Neural progenitor cell (in vitro differentiated cells): Measurements from ENCODE around the gene GGA3. TPM values are rescaled to one million over a fixed set of nuclear protein-coding genes. Genes with fewer than 3 reads are reported as not detected.

Experiments
- DNase-seq: peaks from one replicate; pipeline ENCODE4 v3.0.0-alpha.2; 2016; ENCODE audit warnings: low spot score
- H2AFZ ChIP-seq: fragments of 200-600 bp; sonication (generic); replicated peaks from 2 replicates; pipeline ENCODE4 v1.6.1; 2016; ENCODE audit warnings: antibody characterized with exemption
- H3F3A ChIP-seq: fragments of 200-600 bp; sonication (generic); 2 replicates; pipeline ENCODE4 v1.6.1; 2016; ENCODE audit warnings: antibody characterized with exemption, low read depth
- H3K27ac ChIP-seq: fragments of 200-600 bp; sonication (generic); 2 replicates; pipeline ENCODE4 v1.5.1; 2016; ENCODE audit warnings: mild to moderate bottlenecking
- H3K27me3 ChIP-seq: fragments of 200-600 bp; sonication (generic); 2 replicates; pipeline ENCODE4 v1.6.1; 2016; ENCODE audit warnings: mild to moderate bottlenecking, moderate library complexity
- H3K36me3 ChIP-seq: fragments of 200-600 bp; sonication (generic); 2 replicates; pipeline ENCODE4 v1.5.1; 2016
- H3K4me1 ChIP-seq: fragments of 200-600 bp; sonication (generic); 2 replicates; pipeline ENCODE4 v1.6.1; 2016; ENCODE audit warnings: mixed run types
- H3K4me2 ChIP-seq: fragments of 200-600 bp; sonication (generic); 2 replicates; pipeline ENCODE4 v1.6.1; 2016
- H3K4me3 ChIP-seq: fragments of 200-600 bp; sonication (generic); 2 replicates; pipeline ENCODE4 v1.5.1; 2016
- H3K79me2 ChIP-seq: fragments of 200-600 bp; sonication (generic); 2 replicates; pipeline ENCODE4 v1.6.1; 2016; ENCODE audit warnings: low read depth
- H3K9ac ChIP-seq: fragments of 200-600 bp; sonication (generic); 2 replicates; pipeline ENCODE4 v1.6.1; 2016
- H3K9me3 ChIP-seq: fragments of 200-600 bp; sonication (generic); 2 replicates; pipeline ENCODE4 v1.5.1; 2016; ENCODE audit warnings: low read depth
- H4K20me1 ChIP-seq: fragments of 200-600 bp; sonication (generic); 2 replicates; pipeline ENCODE4 v1.6.1; 2016; ENCODE audit warnings: low read depth
- H3K27ac Mint-ChIP-seq: 3 replicates; pipeline ENCODE4 v1.8.0; 2021; ENCODE audit warnings: mixed read lengths
- H3K27me3 Mint-ChIP-seq: 2 replicates; pipeline ENCODE4 v1.8.0; 2022; ENCODE audit warnings: low read depth, mild to moderate bottlenecking, inconsistent platforms, moderate library complexity, mixed read lengths; ENCODE audit not compliant: insufficient read depth
- H3K36me3 Mint-ChIP-seq: 3 replicates; pipeline ENCODE4 v1.8.0; 2021; ENCODE audit warnings: mixed read lengths
- H3K4me1 Mint-ChIP-seq: 3 replicates; pipeline ENCODE4 v1.8.0; 2021; ENCODE audit warnings: mixed read lengths
- H3K4me3 Mint-ChIP-seq: 3 replicates; pipeline ENCODE4 v1.8.0; 2021; ENCODE audit warnings: mild to moderate bottlenecking, moderate library complexity, mixed read lengths
- H3K9me3 Mint-ChIP-seq: 3 replicates; pipeline ENCODE4 v1.8.0; 2020; ENCODE audit warnings: mixed read lengths
- EZH2 ChIP-seq: fragments of 200-600 bp; sonication (generic); IDR thresholded peaks from 2 replicates; pipeline ENCODE4 v1.6.1; 2017; ENCODE audit warnings: antibody characterized with exemption, mild to moderate bottlenecking, moderate library complexity
- EZH2phosphoT487 ChIP-seq: fragments of 200-600 bp; sonication (generic); IDR thresholded peaks from 2 replicates; pipeline ENCODE4 v1.6.1; 2017; ENCODE audit warnings: antibody characterized with exemption
- total RNA-seq: library from RNA; depleted of rRNA; stranded (reverse); fragments of >200 nt; gene quantifications from 2 replicates; pipeline ENCODE4 v1.2.3, GENCODE V29; 2015; ENCODE audit warnings: low replicate concordance
- TF ChIP-seq, protein P1 (sequence below): fragments of 200-600 bp; sonication (generic); IDR thresholded peaks from 2 replicates; pipeline ENCODE4 v1.5.1; 2017; ENCODE audit warnings: antibody characterized with exemption, mild to moderate bottlenecking

Gene GGA3
- total RNA-seq, 1 donor from 2014 or later: 28.0 TPM

DNA sequence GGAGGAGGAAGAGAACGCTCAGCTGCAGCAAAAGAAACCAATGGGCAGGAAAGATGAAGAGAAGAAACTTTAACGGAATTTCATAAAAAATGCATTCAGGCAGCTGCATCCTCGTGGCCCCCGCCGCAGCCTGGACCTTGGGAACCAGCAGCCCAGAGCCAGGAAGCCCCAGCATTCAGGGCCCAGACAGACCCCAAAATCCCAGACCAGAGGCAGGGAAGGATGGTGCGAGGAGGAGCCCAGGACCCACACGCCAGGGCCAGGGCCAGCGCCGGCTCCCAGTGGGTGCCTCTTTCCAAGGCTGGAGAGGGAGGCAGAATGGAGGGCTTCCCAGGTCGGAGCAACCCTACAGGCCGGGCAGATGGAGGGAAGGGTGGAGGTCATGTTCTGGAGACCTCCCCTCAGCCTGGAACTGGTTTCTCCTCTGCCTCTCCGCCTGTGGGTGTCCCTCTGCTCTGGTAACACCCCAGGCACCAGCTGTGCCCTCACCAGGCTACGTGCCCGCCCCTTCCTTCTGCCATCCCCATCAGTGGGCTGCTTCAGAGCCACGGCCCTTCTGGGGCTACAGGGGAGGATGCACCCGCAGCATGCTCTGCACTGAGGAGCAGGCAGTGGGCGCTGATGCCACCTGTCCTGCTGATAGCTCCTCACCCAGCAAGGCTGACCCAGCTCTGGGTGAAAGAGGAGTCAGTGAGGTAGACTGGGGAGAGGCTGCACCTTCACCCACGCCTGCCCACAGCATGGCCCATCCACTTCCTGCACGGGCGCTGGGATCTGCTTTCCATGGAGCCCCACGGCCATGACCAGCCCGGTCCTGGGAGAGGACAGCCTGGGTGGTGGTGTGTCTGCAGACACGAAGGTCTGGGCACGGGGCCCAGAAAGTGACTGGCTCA is 10.8 kb upstream of the GGA3 start:
- no peak for DNase-seq
- peak overlapping the region; percentile 98 for H2AFZ ChIP-seq
- no peaks in the 10 kb centered on the region for H3K9me3 Mint-ChIP-seq
- TF ChIP-seq, protein P1, sequence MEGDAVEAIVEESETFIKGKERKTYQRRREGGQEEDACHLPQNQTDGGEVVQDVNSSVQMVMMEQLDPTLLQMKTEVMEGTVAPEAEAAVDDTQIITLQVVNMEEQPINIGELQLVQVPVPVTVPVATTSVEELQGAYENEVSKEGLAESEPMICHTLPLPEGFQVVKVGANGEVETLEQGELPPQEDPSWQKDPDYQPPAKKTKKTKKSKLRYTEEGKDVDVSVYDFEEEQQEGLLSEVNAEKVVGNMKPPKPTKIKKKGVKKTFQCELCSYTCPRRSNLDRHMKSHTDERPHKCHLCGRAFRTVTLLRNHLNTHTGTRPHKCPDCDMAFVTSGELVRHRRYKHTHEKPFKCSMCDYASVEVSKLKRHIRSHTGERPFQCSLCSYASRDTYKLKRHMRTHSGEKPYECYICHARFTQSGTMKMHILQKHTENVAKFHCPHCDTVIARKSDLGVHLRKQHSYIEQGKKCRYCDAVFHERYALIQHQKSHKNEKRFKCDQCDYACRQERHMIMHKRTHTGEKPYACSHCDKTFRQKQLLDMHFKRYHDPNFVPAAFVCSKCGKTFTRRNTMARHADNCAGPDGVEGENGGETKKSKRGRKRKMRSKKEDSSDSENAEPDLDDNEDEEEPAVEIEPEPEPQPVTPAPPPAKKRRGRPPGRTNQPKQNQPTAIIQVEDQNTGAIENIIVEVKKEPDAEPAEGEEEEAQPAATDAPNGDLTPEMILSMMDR: no peak
- TF ChIP-seq EZH2phosphoT487: no peak
- TF ChIP-seq EZH2: no peak
- H3F3A ChIP-seq: peaks cover 24% of the 10 kb centered on the region
- H3K36me3 ChIP-seq: no peaks in the 10 kb centered on the region
- H3K27ac ChIP-seq: no peak overlapping the region
- no peak overlapping the region for H3K27ac Mint-ChIP-seq
- H3K27me3 ChIP-seq: peaks cover 8% of the 10 kb centered on the region
- H3K9ac ChIP-seq: peak overlapping the region; percentile 82
- no peaks in the 10 kb centered on the region for H4K20me1 ChIP-seq
- H3K4me2 ChIP-seq: peak overlapping the region; percentile 99
- peaks cover 12% of the 10 kb centered on the region for H3K4me1 Mint-ChIP-seq
- H3K36me3 Mint-ChIP-seq: peaks cover 8% of the 10 kb centered on the region
- H3K27me3 Mint-ChIP-seq: peaks cover 8% of the 10 kb centered on the region
- no peaks in the 10 kb centered on the region for H3K79me2 ChIP-seq
- H3K4me1 ChIP-seq: peaks cover 4% of the 10 kb centered on the region
- peak overlapping the region; percentile 78 for H3K4me3 Mint-ChIP-seq
- no peaks in the 10 kb centered on the region for H3K9me3 ChIP-seq
- H3K4me3 ChIP-seq: peak overlapping the region; percentile 98

DNA sequence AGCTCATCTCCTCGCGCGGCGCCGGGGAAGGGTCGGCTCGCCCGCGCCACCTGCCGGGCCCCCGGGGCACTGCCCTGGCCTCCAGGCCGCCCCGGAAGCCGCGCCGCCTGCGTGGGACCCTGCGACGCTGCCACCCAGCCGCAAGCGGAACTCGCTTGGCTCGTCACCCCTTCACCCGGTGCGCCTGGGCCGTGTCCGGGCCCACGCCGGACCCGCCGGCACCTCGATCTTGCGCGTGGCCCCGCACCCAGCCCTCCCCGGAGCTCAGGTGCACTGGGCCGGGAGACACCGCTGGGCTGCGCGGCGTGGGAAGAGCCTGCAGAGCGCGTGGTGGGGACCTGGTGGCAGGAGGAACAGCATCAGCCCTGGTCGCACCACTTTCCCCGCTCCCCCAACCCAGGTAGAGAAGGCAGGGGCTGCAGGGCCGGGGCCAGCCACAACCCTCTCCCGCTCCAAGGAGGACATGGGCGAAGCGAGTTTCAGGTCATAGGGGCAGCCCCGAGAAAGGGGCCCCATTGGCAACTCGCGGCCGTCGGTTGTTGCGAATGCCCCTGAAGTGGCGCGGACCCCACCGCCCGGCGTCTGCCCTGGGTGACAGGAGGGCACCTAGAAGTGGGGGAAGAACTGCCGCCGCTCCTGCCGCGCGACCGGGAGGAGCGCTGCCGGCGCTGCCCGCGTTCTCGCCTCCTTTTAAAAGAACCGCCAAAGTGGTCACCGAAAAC is 10.0 kb upstream of the GGA3 start:
- Mint-ChIP-seq H3K9me3 (no peaks in the 10 kb centered on the region), H3K4me3 (peak overlapping the region; percentile 78), H3K27me3 (peaks cover 8% of the 10 kb centered on the region), H3K4me1 (peaks cover 12% of the 10 kb centered on the region), H3K36me3 (peaks cover 10% of the 10 kb centered on the region), H3K27ac (no peak overlapping the region)
- Histone ChIP-seq H4K20me1 (no peaks in the 10 kb centered on the region), H2AFZ (peak overlapping the region; percentile 98), H3K36me3 (no peaks in the 10 kb centered on the region), H3K9ac (peak overlapping the region; percentile 82), H3K4me2 (peak overlapping the region; percentile 99), H3K79me2 (no peaks in the 10 kb centered on the region), H3K4me3 (peak overlapping the region; percentile 98), H3K27me3 (peaks cover 8% of the 10 kb centered on the region), H3K27ac (no peak overlapping the region), H3F3A (peaks cover 31% of the 10 kb centered on the region), H3K4me1 (peaks cover 4% of the 10 kb centered on the region), H3K9me3 (no peaks in the 10 kb centered on the region)
- peak; percentile 93 for DNase-seq
- no peak for TF ChIP-seq EZH2
- TF ChIP-seq, protein P1: peak; percentile 63

DNA sequence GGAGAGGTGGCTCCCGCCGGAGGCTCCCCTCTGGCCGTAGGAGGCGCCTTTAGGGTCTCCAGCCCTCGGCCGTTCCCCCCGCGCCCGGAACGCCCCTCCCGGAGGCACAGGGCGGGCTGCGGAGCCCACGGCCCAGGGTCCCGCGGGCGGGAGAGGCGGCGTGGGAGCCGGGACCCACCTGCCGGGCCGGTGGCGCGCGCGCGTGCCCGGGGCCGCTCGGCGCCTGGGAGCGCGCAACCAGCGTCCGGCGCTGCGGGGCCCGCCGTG is 9.5 kb upstream of the GGA3 start, which contains the start of gene MIF4GD:
Gene MIF4GD, minus strand, starts transcription at position 266 of the 267 bp plus-strand sequence. CDS start 1,036 bp downstream, outside the sequence.
- peak within 1 kb of the TSS; percentile 82 for H3K9ac ChIP-seq
- no peak for DNase-seq
- H3K9me3 ChIP-seq: no peaks in the 10 kb centered on the region
- H3K27ac Mint-ChIP-seq: no peak within 1 kb of the TSS
- peak within 1 kb of the TSS; percentile 99 for H3K4me2 ChIP-seq
- H2AFZ ChIP-seq: peak within 1 kb of the TSS; percentile 98
- peaks cover 8% of the 10 kb centered on the region for H3K27me3 Mint-ChIP-seq
- H3F3A ChIP-seq: peaks cover 36% of the 10 kb centered on the region
- no peaks in the 10 kb centered on the region for H3K79me2 ChIP-seq
- H3K27ac ChIP-seq: no peak within 1 kb of the TSS
- TF ChIP-seq, protein P1: no peak
- no peak for TF ChIP-seq EZH2phosphoT487
- no peak for TF ChIP-seq EZH2
- H3K36me3 ChIP-seq: no peaks in the 10 kb centered on the region
- H4K20me1 ChIP-seq: no peaks in the 10 kb centered on the region
- peaks cover 8% of the 10 kb centered on the region for H3K27me3 ChIP-seq
- H3K9me3 Mint-ChIP-seq: no peaks in the 10 kb centered on the region
- peaks cover 4% of the 10 kb centered on the region for H3K4me1 ChIP-seq
- H3K4me3 ChIP-seq: peak within 1 kb of the TSS; percentile 98
- H3K4me1 Mint-ChIP-seq: peaks cover 12% of the 10 kb centered on the region
- H3K4me3 Mint-ChIP-seq: peak within 1 kb of the TSS; percentile 90
- H3K36me3 Mint-ChIP-seq: peaks cover 10% of the 10 kb centered on the region
